H9 (cell line): ENCODE results near the gene TIA1. TPM values are rescaled to one million over a fixed set of nuclear protein-coding genes. Genes with fewer than 3 reads are reported as not detected.

Experiments
- DNase-seq: peaks from one replicate; pipeline ENCODE4 v3.0.0-alpha.2; 2017
- H2AFZ ChIP-seq: one replicate; pipeline ENCODE4 v1.6.1; 2013; ENCODE audit warnings: mild to moderate bottlenecking, low read length, control low read depth, moderate library complexity
- H2AK5ac ChIP-seq: 2 replicates; pipeline ENCODE4 v1.6.1; 2013; ENCODE audit warnings: low read length, control low read depth, mixed read lengths; ENCODE audit not compliant: insufficient read length
- H2BK120ac ChIP-seq: one replicate; pipeline ENCODE4 v1.6.1; 2013; ENCODE audit warnings: low read depth, mild to moderate bottlenecking, low read length, control low read depth, inconsistent platforms; ENCODE audit not compliant: poor library complexity, severe bottlenecking
- H2BK12ac ChIP-seq: 2 replicates; pipeline ENCODE4 v1.6.1; 2013; ENCODE audit warnings: low read length, control low read depth, mixed read lengths, low read depth; ENCODE audit not compliant: insufficient read length
- H2BK15ac ChIP-seq: 2 replicates; pipeline ENCODE4 v1.6.1; 2013; ENCODE audit warnings: low read depth, low read length, control low read depth
- H2BK20ac ChIP-seq: one replicate; pipeline ENCODE4 v1.6.1; 2013; ENCODE audit warnings: low read depth, mild to moderate bottlenecking, low read length, control low read depth, inconsistent platforms; ENCODE audit not compliant: poor library complexity, severe bottlenecking
- H2BK5ac ChIP-seq: 2 replicates; pipeline ENCODE4 v1.6.1; 2013; ENCODE audit warnings: low read length, control low read depth, mixed read lengths; ENCODE audit not compliant: insufficient read length
- H3K14ac ChIP-seq: 2 replicates; pipeline ENCODE4 v1.6.1; 2013; ENCODE audit warnings: low read length, control low read depth; ENCODE audit not compliant: insufficient read depth
- H3K18ac ChIP-seq: 2 replicates; pipeline ENCODE4 v1.6.1; 2013; ENCODE audit warnings: low read depth, mild to moderate bottlenecking, mixed read lengths, low read length, control low read depth; ENCODE audit not compliant: insufficient read length
- H3K23ac ChIP-seq: 2 replicates; pipeline ENCODE4 v1.6.1; 2013; ENCODE audit warnings: low read length, control low read depth, mixed read lengths, low read depth; ENCODE audit not compliant: insufficient read length
- H3K23me2 ChIP-seq: 2 replicates; pipeline ENCODE4 v1.6.1; 2013; ENCODE audit warnings: low read depth, mild to moderate bottlenecking, mixed read lengths, low read length, control low read depth; ENCODE audit not compliant: insufficient read length, poor library complexity, severe bottlenecking
- H3K27ac ChIP-seq: 2 replicates; pipeline ENCODE4 v1.5.1; 2013; ENCODE audit warnings: low read length, control low read depth, mixed read lengths, low read depth; ENCODE audit not compliant: insufficient read length
- H3K27me3 ChIP-seq: 2 replicates; pipeline ENCODE4 v1.6.1; 2013; ENCODE audit warnings: low read length, control low read depth, inconsistent platforms; ENCODE audit not compliant: insufficient read depth
- H3K4ac ChIP-seq: 2 replicates; pipeline ENCODE4 v1.6.1; 2013; ENCODE audit warnings: low read depth, mild to moderate bottlenecking, control low read depth, inconsistent platforms, low read length, moderate library complexity
- H3K4me1 ChIP-seq: 2 replicates; pipeline ENCODE4 v1.6.1; 2013; ENCODE audit warnings: low read length, control low read depth, inconsistent platforms; ENCODE audit not compliant: insufficient read depth
- H3K4me2 ChIP-seq: 2 replicates; pipeline ENCODE4 v1.6.1; 2013; ENCODE audit warnings: low read length, control low read depth, mixed read lengths; ENCODE audit not compliant: insufficient read length, insufficient read depth
- H3K56ac ChIP-seq: 2 replicates; pipeline ENCODE4 v1.6.1; 2013; ENCODE audit warnings: low read depth, mild to moderate bottlenecking, mixed read lengths, low read length, control low read depth; ENCODE audit not compliant: insufficient read length
- H3K79me1 ChIP-seq: 2 replicates; pipeline ENCODE4 v1.6.1; 2013; ENCODE audit warnings: low read depth, mild to moderate bottlenecking, moderate library complexity, low read length, control low read depth, inconsistent platforms; ENCODE audit not compliant: insufficient read depth, poor library complexity, severe bottlenecking
- H3K79me2 ChIP-seq: 2 replicates; pipeline ENCODE4 v1.6.1; 2013; ENCODE audit warnings: low read length, control low read depth, inconsistent platforms; ENCODE audit not compliant: insufficient read depth
- H3K9ac ChIP-seq: 2 replicates; pipeline ENCODE4 v1.6.1; 2013; ENCODE audit warnings: low read length, control low read depth, mixed read lengths; ENCODE audit not compliant: insufficient read length; ENCODE audit errors: extremely low read depth
- H3K9me3 ChIP-seq: one replicate; pipeline ENCODE4 v1.6.1; 2013; ENCODE audit warnings: low read depth, low read length, inconsistent platforms; ENCODE audit not compliant: control insufficient read depth
- H3T11ph ChIP-seq: one replicate; pipeline ENCODE4 v1.6.1; 2013; ENCODE audit warnings: mild to moderate bottlenecking, low read length, control low read depth, inconsistent platforms
- H4K20me1 ChIP-seq: one replicate; pipeline ENCODE4 v1.6.1; 2013; ENCODE audit not compliant: control insufficient read depth, insufficient read length, insufficient read depth
- H4K5ac ChIP-seq: 2 replicates; pipeline ENCODE4 v1.6.1; 2013; ENCODE audit warnings: low read depth, mild to moderate bottlenecking, mixed read lengths, low read length, control low read depth; ENCODE audit not compliant: insufficient read length
- H4K8ac ChIP-seq: replicated peaks from 2 replicates; pipeline ENCODE4 v1.6.1; 2013; ENCODE audit warnings: low read length, control low read depth, mixed read lengths, low read depth; ENCODE audit not compliant: insufficient read length
- H4K91ac ChIP-seq: 2 replicates; pipeline ENCODE4 v1.6.1; 2013; ENCODE audit warnings: low read depth, mild to moderate bottlenecking, moderate library complexity, mixed read lengths, low read length, control low read depth; ENCODE audit not compliant: insufficient read length
- H3K27ac Mint-ChIP-seq, 3 experiments: 2 replicates in 2 of 3; 3 replicates in 1 of 3; pipeline ENCODE4 v1.8.0; 2020 to 2021; ENCODE audit warnings: mixed read lengths in 3 of 3, mild to moderate bottlenecking in 1 of 3, moderate library complexity in 1 of 3
- H3K27me3 Mint-ChIP-seq: 2 replicates; pipeline ENCODE4 v1.8.0; 2021; ENCODE audit warnings: low read depth, mild to moderate bottlenecking, moderate library complexity, mixed read lengths
- H3K36me3 Mint-ChIP-seq, 3 experiments: 2 replicates in 2 of 3; 3 replicates in 1 of 3; pipeline ENCODE4 v1.8.0; 2020 to 2021; ENCODE audit warnings: low read depth in 3 of 3, mixed read lengths in 3 of 3; ENCODE audit not compliant: insufficient read depth in 1 of 3
- H3K4me1 Mint-ChIP-seq, 2 experiments: 2 replicates each; pipeline ENCODE4 v1.8.0; 2020; ENCODE audit warnings: mixed read lengths in 2 of 2
- H3K4me3 Mint-ChIP-seq, 2 experiments: 2 replicates in 1 of 2; 3 replicates in 1 of 2; pipeline ENCODE4 v1.8.0; 2020 to 2021; ENCODE audit warnings: mild to moderate bottlenecking in 2 of 2, mixed read lengths in 2 of 2, moderate library complexity in 1 of 2
- H3K9me3 Mint-ChIP-seq, 2 experiments: 2 replicates in 1 of 2; 3 replicates in 1 of 2; pipeline ENCODE4 v1.8.0; 2020; ENCODE audit warnings: mild to moderate bottlenecking in 2 of 2, mixed read lengths in 2 of 2, moderate library complexity in 1 of 2
- WGBS: extraction: QIAGEN DNeasy Blood & Tissue Kit; methylation state at CpG from one replicate; pipeline ENCODE4 v1.1.7; 2013; ENCODE audit warnings: missing lambda C conversion rate, low lambda C conversion rate, mixed read lengths; ENCODE audit not compliant: insufficient read length; ENCODE audit errors: extremely low coverage; 5-methylcytosine and 5-hydroxymethylcytosine counted together
- total RNA-seq: library from RNA; stranded (reverse); gene quantifications from 2 replicates; pipeline ENCODE4 v1.2.1, GENCODE V29; 2021
- TF ChIP-seq, protein P1 (sequence below): fragments of 200-600 bp; sonication (generic); conservative IDR thresholded peaks from 3 replicates; pipeline ENCODE4 v1.8.0; 2021; ENCODE audit warnings: antibody characterized with exemption, mild to moderate bottlenecking

The TIA1 gene
- total RNA-seq, 1 experiment from 2014 or later: 193 TPM

DNA sequence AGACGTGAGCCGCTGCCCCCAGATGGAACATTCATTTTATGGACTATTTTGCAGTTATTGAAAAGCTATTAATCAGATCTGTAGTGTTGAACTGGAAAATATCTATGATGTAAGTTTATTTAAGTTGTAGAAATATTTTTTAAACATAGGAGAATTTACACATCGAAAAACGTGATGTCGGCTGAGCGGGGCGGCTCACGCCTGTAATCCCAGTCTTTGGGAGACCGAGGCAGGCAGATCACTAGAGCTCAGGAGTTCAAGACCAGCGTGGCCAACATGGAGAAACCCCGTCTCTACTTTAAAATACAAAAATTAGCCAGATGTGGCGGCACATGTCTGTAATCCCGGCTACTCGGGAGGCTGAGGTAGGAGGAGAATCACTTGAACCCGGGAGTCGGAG, 2.0 kb upstream of the TIA1 start:
- WGBS: no CpG with 5 or more reads among the region's 16 CpGs
- Mint-ChIP-seq H3K36me3 (peaks cover 5 to 18% (median 9%) of the 10 kb centered on the region in 3 experiments; a peak in 6 of 7 replicates), H3K4me1 (peaks cover 10% of the 10 kb centered on the region in 2 experiments; a peak in 3 of 4 replicates), H3K9me3 (peaks cover 3 to 8% of the 10 kb centered on the region in 2 experiments; a peak in 4 of 5 replicates), H3K27me3 (peaks cover 3% of the 10 kb centered on the region; the same call in 1 of the 2 replicates), H3K27ac (no peak overlapping the region), H3K4me3 (no peak overlapping the region)
- H2BK12ac ChIP-seq: no peak overlapping the region
- H3K4me1 ChIP-seq: no peaks in the 10 kb centered on the region
- H2BK15ac ChIP-seq: no peak overlapping the region
- no peak overlapping the region for H2BK120ac ChIP-seq
- no peaks in the 10 kb centered on the region for H4K20me1 ChIP-seq
- TF ChIP-seq, protein P1, sequence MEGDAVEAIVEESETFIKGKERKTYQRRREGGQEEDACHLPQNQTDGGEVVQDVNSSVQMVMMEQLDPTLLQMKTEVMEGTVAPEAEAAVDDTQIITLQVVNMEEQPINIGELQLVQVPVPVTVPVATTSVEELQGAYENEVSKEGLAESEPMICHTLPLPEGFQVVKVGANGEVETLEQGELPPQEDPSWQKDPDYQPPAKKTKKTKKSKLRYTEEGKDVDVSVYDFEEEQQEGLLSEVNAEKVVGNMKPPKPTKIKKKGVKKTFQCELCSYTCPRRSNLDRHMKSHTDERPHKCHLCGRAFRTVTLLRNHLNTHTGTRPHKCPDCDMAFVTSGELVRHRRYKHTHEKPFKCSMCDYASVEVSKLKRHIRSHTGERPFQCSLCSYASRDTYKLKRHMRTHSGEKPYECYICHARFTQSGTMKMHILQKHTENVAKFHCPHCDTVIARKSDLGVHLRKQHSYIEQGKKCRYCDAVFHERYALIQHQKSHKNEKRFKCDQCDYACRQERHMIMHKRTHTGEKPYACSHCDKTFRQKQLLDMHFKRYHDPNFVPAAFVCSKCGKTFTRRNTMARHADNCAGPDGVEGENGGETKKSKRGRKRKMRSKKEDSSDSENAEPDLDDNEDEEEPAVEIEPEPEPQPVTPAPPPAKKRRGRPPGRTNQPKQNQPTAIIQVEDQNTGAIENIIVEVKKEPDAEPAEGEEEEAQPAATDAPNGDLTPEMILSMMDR: no peak
- no peaks in the 10 kb centered on the region for H3K79me1 ChIP-seq
- peaks cover 22% of the 10 kb centered on the region; the same call in 1 of the 2 replicates for H3K79me2 ChIP-seq
- H3T11ph ChIP-seq: no peak overlapping the region
- no peak overlapping the region for H4K91ac ChIP-seq
- H2AFZ ChIP-seq: no peak overlapping the region
- no peak overlapping the region for H2BK5ac ChIP-seq
- H2AK5ac ChIP-seq: no peak overlapping the region
- no peak overlapping the region for H4K8ac ChIP-seq
- H3K18ac ChIP-seq: no peak overlapping the region
- no peaks in the 10 kb centered on the region for H3K27me3 ChIP-seq
- no peak overlapping the region for H3K23ac ChIP-seq
- no peaks in the 10 kb centered on the region for H3K23me2 ChIP-seq
- no peak for DNase-seq
- H3K56ac ChIP-seq: no peak overlapping the region
- no peaks in the 10 kb centered on the region for H3K9me3 ChIP-seq
- H3K9ac ChIP-seq: no peak overlapping the region
- H4K5ac ChIP-seq: no peak overlapping the region
- H2BK20ac ChIP-seq: no peak overlapping the region
- H3K14ac ChIP-seq: no peak overlapping the region
- no peak overlapping the region for H3K27ac ChIP-seq
- H3K4ac ChIP-seq: no peak overlapping the region
- H3K4me2 ChIP-seq: no peak overlapping the region
